ENCODE measurements around the gene UNC93A. TPM values are rescaled to one million over a fixed set of nuclear protein-coding genes. Genes with fewer than 3 reads are reported as not detected.
"Not testable (repeated sequence)": the region's sequence is repeated elsewhere in the genome, so short reads cannot be mapped to it uniquely, and the experiment has no call there.

Gene UNC93A
- total RNA-seq, 4 donors from 2014 or later = not detected

- H3K4me1 ChIP-seq = no peaks in the 10 kb centered on the region
- intact Hi-C loops (cut with DNase I) = no loop called here
- WGBS = 85% methylated on average over 9 of the region's 9 CpGs
- TF ChIP-seq POLR2A (IDR thresholded peaks at IDR 0.05; ENCODE audit: low read depth) = no peak
- no peak for TF ChIP-seq EP300 (IDR thresholded peaks at IDR 0.05)
- TF ChIP-seq, protein P1, sequence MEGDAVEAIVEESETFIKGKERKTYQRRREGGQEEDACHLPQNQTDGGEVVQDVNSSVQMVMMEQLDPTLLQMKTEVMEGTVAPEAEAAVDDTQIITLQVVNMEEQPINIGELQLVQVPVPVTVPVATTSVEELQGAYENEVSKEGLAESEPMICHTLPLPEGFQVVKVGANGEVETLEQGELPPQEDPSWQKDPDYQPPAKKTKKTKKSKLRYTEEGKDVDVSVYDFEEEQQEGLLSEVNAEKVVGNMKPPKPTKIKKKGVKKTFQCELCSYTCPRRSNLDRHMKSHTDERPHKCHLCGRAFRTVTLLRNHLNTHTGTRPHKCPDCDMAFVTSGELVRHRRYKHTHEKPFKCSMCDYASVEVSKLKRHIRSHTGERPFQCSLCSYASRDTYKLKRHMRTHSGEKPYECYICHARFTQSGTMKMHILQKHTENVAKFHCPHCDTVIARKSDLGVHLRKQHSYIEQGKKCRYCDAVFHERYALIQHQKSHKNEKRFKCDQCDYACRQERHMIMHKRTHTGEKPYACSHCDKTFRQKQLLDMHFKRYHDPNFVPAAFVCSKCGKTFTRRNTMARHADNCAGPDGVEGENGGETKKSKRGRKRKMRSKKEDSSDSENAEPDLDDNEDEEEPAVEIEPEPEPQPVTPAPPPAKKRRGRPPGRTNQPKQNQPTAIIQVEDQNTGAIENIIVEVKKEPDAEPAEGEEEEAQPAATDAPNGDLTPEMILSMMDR (IDR thresholded peaks at IDR 0.05) = no peak
- no peak for TF ChIP-seq POLR2AphosphoS5 (IDR thresholded peaks at IDR 0.05)
- DNase-seq (ENCODE audit: extremely low spot score) = no peak
- no peak overlapping the region for H3K4me3 ChIP-seq
- H3K9me3 ChIP-seq = no peaks in the 10 kb centered on the region
- no peak overlapping the region for H3K27ac ChIP-seq (replicated peaks in 1 of 4)
- no peaks in the 10 kb centered on the region for H3K36me3 ChIP-seq
- H3K27me3 ChIP-seq = no peaks in the 10 kb centered on the region
Measured at GRCh38 chr6:167317172-167317571, 26.1 kb downstream of the UNC93A start.

- H3K36me3 ChIP-seq; H3K27me3 ChIP-seq; H3K9me3 ChIP-seq; H3K4me1 ChIP-seq; H3K27ac ChIP-seq (replicated peaks in 1 of 4); DNase-seq (ENCODE audit: extremely low spot score); intact Hi-C loops (cut with DNase I); H3K4me3 ChIP-seq: not testable (repeated sequence)
- 96% methylated on average over 4 of the region's 10 CpGs for WGBS
Measured at GRCh38 chr6:167318354-167318753, 27.2 kb downstream of the UNC93A start.

GRCh38 chr6:167318856-167319255, 27.7 kb downstream of the UNC93A start:
- 86% methylated on average over 9 of the region's 10 CpGs for WGBS
- H3K9me3 ChIP-seq; H3K27me3 ChIP-seq; H3K27ac ChIP-seq (replicated peaks in 1 of 4); H3K4me1 ChIP-seq; intact Hi-C loops (cut with DNase I); H3K4me3 ChIP-seq; H3K36me3 ChIP-seq; DNase-seq (ENCODE audit: extremely low spot score): not testable (repeated sequence)

DNA sequence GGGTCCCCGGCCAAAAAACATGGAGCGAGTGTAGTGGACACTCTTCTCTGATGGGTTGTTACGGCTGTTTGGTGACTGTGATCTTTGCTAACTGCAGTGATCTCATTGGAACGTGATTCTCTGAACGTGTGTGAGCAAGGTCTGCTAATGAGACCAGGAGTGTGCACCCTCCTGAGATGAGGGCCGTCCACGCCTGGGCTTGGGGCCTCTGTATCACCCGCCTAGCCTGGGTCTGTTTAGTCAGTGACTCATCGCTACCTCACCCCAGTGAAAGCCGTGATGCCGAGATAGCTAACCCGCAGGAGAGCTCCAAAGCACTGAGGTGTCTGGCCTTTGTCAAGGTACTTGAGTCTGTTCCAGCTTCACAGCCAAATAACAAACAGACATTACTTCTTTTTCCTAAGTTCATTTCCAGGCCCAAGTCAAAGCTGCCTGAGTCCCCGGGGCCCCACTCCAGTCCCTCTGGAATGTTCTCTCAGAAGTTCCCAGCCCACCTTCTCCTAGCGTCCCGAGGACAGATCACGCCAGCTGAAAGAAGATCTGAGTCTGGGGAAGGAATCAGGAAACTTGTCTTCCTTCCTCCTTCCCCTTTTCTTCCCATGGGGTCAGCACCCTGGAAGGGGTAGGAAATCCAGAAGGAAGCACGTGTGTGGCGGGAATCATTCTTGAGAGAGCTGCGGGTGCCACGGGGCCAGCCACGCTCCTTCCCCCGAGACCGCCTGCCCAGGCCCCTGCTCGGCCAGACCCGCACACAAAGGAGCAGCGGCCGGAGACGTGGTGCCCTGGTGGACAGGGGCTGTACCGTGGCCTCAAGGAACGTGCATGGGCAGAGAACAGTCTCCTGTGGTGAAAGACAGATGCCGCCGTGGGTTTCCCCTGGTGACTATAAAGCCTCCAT, 29.0 kb downstream of the UNC93A start:
- DNase-seq (ENCODE audit: extremely low spot score); H3K9me3 ChIP-seq; H3K27me3 ChIP-seq; H3K36me3 ChIP-seq; H3K27ac ChIP-seq (replicated peaks in 1 of 4); H3K4me3 ChIP-seq; H3K4me1 ChIP-seq; intact Hi-C loops (cut with DNase I): not testable (repeated sequence)
- no CpG with 5 or more reads among the region's 32 CpGs for WGBS

GRCh38 chr6:167320754-167321056, 29.6 kb downstream of the UNC93A start:
- DNase-seq (ENCODE audit: extremely low spot score); H3K36me3 ChIP-seq; H3K27ac ChIP-seq (replicated peaks in 1 of 4); H3K27me3 ChIP-seq; H3K4me3 ChIP-seq; intact Hi-C loops (cut with DNase I); H3K9me3 ChIP-seq; H3K4me1 ChIP-seq: not testable (repeated sequence)
- WGBS = no CpG with 5 or more reads among the region's 13 CpGs

GRCh38 chr6:167321185-167321584, 30.1 kb downstream of the UNC93A start:
- H3K9me3 ChIP-seq; H3K4me1 ChIP-seq; H3K4me3 ChIP-seq; DNase-seq (ENCODE audit: extremely low spot score); H3K27me3 ChIP-seq; H3K36me3 ChIP-seq; H3K27ac ChIP-seq (replicated peaks in 1 of 4); intact Hi-C loops (cut with DNase I): not testable (repeated sequence)
- 97% methylated on average over 6 of the region's 9 CpGs for WGBS

- H3K27ac ChIP-seq (replicated peaks in 1 of 4) = no peak overlapping the region
- no peaks in the 10 kb centered on the region for H3K4me1 ChIP-seq
- TF ChIP-seq POLR2AphosphoS5 (IDR thresholded peaks at IDR 0.05) (no peak), POLR2A (IDR thresholded peaks at IDR 0.05; ENCODE audit: low read depth) (no peak), EP300 (IDR thresholded peaks at IDR 0.05) (no peak)
- TF ChIP-seq, protein P1 (IDR thresholded peaks at IDR 0.05) = no peak
- no peaks in the 10 kb centered on the region for H3K36me3 ChIP-seq
- no peaks in the 10 kb centered on the region for H3K9me3 ChIP-seq
- intact Hi-C loops (cut with DNase I) = no loop called here
- WGBS = 84% methylated on average over 7 of the region's 7 CpGs
- no peak for DNase-seq (ENCODE audit: extremely low spot score)
- no peaks in the 10 kb centered on the region for H3K27me3 ChIP-seq
- H3K4me3 ChIP-seq = no peak overlapping the region
Measured at GRCh38 chr6:167323111-167323510, 32.0 kb downstream of the UNC93A start.
